HG03342 (cell line): Measurements from ENCODE around the gene VPS51.

Source experiments
- ATAC-seq: cut with Tn5 transposase; IDR thresholded peaks from one replicate; pipeline ENCODE4 v1.9.1; 2021; ENCODE audit warnings: mild to moderate bottlenecking, moderate library complexity; ENCODE audit not compliant: unreplicated experiment

The VPS51 gene

GRCh38 chr11:65095974-65096806 is at the start of gene VPS51:
VPS51 (plus strand) TSS chr11:65096214; CDS start chr11:65096251, 37 bp downstream.
- peak; percentile 85 for ATAC-seq

- ATAC-seq: no peak
Observed at GRCh38 chr11:65047581-65048422, 48.2 kb upstream of the VPS51 start.

GRCh38 chr11:65051398-65051858 is 44.6 kb upstream of the VPS51 start:
- ATAC-seq: no peak

GRCh38 chr11:65053827-65054508 is 42.0 kb upstream of the VPS51 start:
- ATAC-seq: no peak

- ATAC-seq: no peak
Observed at GRCh38 chr11:65055538-65055937, 40.5 kb upstream of the VPS51 start.

GRCh38 chr11:65056999-65057398 is 39.0 kb upstream of the VPS51 start:
- ATAC-seq: no peak

- ATAC-seq: no peak
Observed at GRCh38 chr11:65057526-65057925, 38.5 kb upstream of the VPS51 start.

GRCh38 chr11:65058012-65058411 is 38.0 kb upstream of the VPS51 start:
- ATAC-seq: no peak

GRCh38 chr11:65058419-65059054 is 37.5 kb upstream of the VPS51 start, which contains the start of gene NAALADL1:
NAALADL1 (minus strand) TSS chr11:65058553; CDS start chr11:65058521, 32 bp downstream.
- ATAC-seq: no peak

GRCh38 chr11:65059523-65059922 is 36.5 kb upstream of the VPS51 start:
- no peak for ATAC-seq

- ATAC-seq: no peak
Observed at GRCh38 chr11:65059959-65060824, 35.8 kb upstream of the VPS51 start.

GRCh38 chr11:65060913-65061408 is 35.1 kb upstream of the VPS51 start:
- no peak for ATAC-seq

- ATAC-seq: no peak
Observed at GRCh38 chr11:65063532-65063931, 32.5 kb upstream of the VPS51 start.

- no peak for ATAC-seq
Observed at GRCh38 chr11:65064847-65065240, 31.2 kb upstream of the VPS51 start.

- no peak for ATAC-seq
Observed at GRCh38 chr11:65065851-65066250, 30.2 kb upstream of the VPS51 start.

GRCh38 chr11:65066315-65066714 is 29.7 kb upstream of the VPS51 start:
- ATAC-seq: no peak

GRCh38 chr11:65066805-65067291 is 29.2 kb upstream of the VPS51 start:
- no peak for ATAC-seq

- ATAC-seq: no peak
Observed at GRCh38 chr11:65067446-65067845, 28.6 kb upstream of the VPS51 start.

GRCh38 chr11:65069217-65069616 is 26.8 kb upstream of the VPS51 start:
- no peak for ATAC-seq
